Ammon's horn (tissue), 1 donor: Measurements from ENCODE around the gene RPS26.
"Not testable (repeated sequence)": the region's sequence is repeated elsewhere in the genome, so short reads cannot be mapped to it uniquely, and the experiment has no call there.

Experiments
- DNase-seq: peaks from one replicate; pipeline ENCODE4 v3.0.0-alpha.2; 2016; ENCODE audit warnings: low spot score

RPS26 gene

DNA sequence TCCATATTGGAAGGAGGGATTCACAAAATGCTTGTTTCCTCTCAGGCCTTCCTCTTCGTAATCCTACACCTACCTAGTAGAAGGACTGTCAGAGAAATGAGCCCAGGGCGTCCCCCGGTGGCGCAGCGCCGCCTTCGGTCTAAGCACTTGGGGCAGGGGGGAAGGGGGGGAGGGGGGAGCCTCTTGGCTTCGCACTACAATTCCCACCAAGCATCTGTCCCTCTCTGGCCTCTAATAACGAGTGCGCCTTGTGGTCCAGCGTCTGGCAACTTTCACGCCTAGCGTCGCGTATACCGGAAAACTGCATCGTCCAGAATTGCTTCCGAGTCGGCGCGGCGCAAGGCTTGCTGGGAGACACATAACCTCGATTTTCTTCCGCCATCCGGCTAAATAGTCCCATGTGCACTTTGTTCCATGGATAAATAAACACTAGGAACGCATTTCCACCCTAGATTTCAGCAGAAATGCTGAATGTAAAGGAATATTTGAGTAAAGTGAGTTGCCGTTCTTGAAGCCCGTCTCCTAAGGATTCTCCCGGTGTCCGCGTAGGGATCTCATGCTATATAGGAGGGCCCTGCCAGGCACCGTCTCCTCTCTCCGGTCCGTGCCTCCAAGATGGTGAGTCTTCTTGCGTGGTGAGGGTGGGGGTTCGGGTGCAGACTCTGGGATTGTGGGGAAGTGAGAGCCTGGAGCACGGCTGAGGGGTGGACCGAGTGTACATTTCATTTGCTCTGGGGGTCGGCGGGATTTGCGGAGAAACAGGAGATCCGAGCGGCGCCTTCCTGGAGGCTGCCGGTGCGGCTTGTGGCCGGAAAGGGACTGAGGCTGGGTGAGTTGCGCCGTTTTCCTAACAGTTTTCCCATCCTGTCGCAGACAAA is at the start of gene RPS26:
Gene RPS26 (plus strand): TSS at position 367 of the 878 bp plus-strand sequence. CDS start 249 bp downstream, at position 616.
- DNase-seq = peak; percentile 98

GRCh38 chr12:55993230-55993853 is 48.4 kb upstream of the RPS26 start:
- no peak for DNase-seq

- no peak for DNase-seq
Observed at GRCh38 chr12:55995366-55995765, 46.4 kb upstream of the RPS26 start.

DNA sequence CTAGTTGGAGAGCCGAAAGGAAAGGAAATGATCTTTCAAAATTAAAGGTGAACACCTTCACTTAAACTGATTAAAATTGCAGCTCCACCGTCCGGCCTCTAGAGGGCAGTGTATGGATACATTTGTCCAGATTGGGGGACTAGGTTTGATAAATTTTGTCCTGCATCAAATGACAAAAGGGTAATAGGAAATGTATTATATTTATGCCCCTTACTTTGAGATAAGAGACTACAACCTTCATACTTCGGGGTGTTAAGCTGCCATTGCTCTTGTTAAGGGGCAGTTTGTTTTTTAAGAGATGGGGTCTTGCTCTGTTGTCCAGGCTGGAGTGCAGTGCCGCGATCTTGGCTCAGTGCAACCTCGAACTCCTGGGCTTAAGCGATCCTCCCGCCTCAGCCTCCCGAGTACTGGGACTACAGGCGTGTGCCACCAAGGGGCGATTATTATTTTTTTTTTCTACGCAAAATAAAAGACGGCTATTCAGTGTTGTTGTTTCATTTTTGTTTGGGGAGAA is 45.5 kb upstream of the RPS26 start:
- peak; percentile 72 for DNase-seq

DNA sequence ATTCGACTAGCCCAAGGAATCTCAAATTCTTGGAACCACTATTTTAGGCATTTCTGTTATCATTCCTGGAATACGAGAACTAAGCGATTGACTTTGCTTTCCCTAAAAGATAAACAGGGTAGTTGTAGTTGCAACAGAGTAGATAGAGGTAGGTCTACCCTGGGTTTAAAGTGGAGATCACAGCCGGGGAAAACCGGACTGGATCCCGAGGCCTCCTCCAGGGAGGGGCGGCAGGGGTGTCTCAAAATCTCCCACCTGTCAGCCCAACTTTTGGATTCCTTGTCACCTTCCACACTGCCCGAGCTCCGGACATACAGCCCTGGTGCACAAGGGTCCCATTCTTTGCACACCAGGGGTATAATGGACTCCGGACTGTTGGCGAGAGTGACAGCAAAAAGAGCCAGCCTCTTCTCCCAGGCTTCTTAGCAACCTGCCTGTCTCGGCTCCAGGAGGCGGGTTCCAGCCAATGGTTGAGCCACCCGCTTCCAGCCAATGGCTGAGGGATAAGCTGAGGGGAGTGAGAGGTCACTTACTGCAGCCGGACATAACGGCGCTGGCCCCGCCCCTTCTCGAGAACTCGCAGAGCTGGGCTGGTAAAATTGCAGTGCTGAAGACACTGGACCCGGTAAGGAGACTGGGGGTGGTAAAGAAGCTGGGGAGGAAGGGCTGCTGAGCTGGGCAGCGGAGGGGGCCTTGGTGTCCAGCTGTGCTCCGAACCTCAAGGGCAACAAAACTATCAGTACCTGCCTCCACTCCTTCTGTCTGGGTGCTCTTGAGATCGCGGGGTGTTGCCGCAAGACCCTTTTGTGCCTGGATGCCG is 44.8 kb upstream of the RPS26 start, which contains the start of gene SUOX:
Gene SUOX (plus strand): TSS at position 562 of the 820 bp plus-strand sequence. CDS start 4,946 bp downstream, outside the sequence.
- peak; percentile 99 for DNase-seq

GRCh38 chr12:55997535-55997859 is 44.2 kb upstream of the RPS26 start:
- no peak for DNase-seq

- not testable (repeated sequence) for DNase-seq
Observed at GRCh38 chr12:55999522-55999921, 42.2 kb upstream of the RPS26 start.

GRCh38 chr12:55999999-56000540 is 41.6 kb upstream of the RPS26 start:
- not testable (repeated sequence) for DNase-seq

GRCh38 chr12:56001487-56002100 is 40.1 kb upstream of the RPS26 start:
- DNase-seq = no peak

DNA sequence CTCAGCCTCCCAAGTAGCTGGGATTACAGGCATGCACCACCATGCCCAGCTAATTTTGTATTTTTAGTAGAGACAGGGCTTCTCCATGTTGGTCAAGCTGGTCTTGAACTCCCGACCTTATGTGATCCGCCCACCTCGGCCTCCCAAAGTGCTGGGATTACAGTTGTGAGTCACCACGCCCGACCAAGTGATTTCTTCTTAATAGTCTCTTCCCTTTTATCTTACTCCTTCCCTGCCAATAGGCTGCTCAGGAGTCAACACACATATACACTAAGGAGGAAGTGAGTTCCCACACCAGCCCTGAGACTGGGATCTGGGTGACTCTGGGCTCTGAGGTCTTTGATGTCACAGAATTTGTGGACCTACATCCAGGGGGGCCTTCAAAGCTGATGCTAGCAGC is 38.3 kb upstream of the RPS26 start:
- DNase-seq = not testable (repeated sequence)

DNA sequence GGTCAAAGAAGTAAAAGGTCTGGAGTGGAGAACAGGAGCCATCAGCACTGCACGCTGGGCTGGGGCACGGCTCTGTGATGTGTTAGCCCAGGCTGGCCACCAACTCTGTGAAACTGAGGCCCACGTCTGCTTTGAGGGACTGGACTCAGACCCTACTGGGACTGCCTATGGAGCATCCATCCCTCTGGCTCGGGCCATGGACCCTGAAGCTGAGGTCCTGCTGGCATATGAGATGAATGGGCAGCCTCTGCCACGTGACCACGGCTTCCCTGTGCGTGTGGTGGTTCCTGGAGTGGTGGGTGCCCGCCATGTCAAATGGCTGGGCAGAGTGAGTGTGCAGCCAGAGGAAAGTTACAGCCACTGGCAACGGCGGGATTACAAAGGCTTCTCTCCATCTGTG is 37.5 kb upstream of the RPS26 start:
- DNase-seq = no peak

DNA sequence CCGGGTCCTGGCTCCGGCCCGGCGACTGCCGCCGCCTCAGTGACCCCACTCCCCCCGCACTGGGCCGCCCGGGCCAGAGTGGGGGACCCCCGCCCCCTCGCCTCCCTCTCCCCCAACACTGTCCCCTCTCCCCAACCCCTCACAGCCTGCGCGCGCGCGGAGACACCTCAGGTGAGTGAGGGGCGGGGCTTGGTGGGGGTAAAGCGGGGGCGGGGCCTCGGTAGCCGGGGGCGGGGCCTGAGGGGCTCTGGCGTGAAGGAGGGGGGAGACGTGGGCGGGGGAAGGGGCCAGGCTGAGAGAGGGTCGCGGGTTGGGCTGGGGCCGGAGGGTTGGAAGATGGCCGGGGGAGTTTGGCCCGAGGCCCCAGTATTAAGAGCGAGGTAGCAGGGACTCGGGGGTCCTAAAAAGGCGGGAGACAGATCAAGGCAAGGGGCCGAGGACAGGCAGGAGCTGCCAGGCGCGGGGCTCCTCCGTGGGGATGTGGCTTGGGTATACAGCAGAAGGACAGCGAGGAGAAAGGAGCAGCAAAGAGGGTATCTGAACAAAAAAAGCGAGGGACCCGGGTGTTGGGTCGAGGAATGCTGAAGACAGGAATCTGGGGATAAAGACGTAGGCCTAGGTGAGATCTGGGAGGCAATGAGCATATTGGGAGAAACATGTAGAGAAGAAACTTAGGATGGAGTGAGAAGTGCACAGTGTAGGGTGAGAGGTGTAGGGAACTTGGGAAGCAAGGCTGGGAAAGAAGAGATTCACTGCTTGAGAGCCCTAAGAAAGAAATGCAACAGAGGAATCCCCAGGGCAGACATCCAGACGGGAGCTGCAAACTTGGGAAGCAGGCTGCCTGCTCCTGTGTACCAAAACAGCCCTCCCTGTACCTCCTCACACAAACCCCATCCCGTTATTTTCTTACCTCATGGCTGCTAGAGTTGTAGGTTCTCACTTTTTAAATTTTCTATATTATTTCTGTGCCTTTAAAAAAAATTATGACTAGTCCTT is 33.9 kb upstream of the RPS26 start:
- peak; percentile 54 for DNase-seq

DNA sequence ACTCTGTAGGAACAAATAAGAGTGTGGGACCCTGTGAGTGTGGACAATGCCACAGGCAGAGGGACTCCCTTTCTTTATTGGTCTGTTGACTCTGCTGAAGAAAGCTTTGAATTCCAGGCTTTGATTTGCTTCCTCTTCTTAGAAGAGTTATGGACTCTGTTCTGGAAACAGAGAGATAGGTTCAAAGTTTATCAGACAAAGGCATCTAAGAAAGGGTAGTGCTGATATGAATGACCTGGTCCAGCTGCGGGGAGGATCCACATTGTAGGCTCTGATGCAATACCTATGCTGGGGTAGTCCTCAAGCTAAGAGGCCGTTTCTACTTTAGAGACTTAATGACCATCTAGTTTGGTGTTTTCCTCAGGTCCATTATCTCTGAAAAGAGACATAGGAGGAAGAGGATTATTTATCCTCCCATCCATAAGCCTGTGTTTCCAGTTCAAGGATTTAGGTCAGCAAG is 31.6 kb upstream of the RPS26 start:
- no peak for DNase-seq

- DNase-seq = no peak
Observed at GRCh38 chr12:56011509-56012090, 30.1 kb upstream of the RPS26 start.

GRCh38 chr12:56013482-56013881 is 28.2 kb upstream of the RPS26 start:
- peak; percentile 37 for DNase-seq

- no peak for DNase-seq
Observed at GRCh38 chr12:56014205-56014604, 27.5 kb upstream of the RPS26 start.

DNA sequence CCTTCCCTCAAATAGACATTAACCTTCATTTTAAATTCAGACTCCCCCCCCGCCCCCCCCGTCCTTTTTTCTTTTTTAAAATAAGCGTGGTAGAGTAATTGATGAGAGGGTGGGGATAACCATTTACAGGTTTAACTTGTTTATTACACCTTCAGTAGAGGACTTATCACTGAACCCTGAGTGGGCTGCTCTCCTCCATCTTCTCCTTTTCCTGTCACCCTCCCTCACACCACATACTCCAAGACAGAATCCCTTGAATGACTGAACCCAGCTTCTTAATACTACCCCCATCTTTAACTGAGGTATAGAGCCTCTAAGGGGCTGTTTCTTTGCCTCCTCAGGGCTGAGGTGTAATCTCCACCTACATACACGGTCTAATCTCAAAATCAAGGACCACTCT is 24.5 kb upstream of the RPS26 start:
- no peak for DNase-seq

GRCh38 chr12:56018356-56018755 is 23.4 kb upstream of the RPS26 start:
- DNase-seq = no peak

GRCh38 chr12:56020423-56021184 is 21.1 kb upstream of the RPS26 start, which contains the start of gene IKZF4:
Gene IKZF4, plus strand, starts transcription at chr12:56021043. Its CDS starts 451 bp downstream, at chr12:56021494.
- DNase-seq = peak; percentile 35
